Measurements from ENCODE around the gene NMUR1. TPM values are rescaled to one million over a fixed set of nuclear protein-coding genes. Genes with fewer than 3 reads are reported as not detected.

Gene NMUR1
- polyA plus RNA-seq, 1 of the 3 experiments (the other 2 are of a cell fraction) = not detected

DNA sequence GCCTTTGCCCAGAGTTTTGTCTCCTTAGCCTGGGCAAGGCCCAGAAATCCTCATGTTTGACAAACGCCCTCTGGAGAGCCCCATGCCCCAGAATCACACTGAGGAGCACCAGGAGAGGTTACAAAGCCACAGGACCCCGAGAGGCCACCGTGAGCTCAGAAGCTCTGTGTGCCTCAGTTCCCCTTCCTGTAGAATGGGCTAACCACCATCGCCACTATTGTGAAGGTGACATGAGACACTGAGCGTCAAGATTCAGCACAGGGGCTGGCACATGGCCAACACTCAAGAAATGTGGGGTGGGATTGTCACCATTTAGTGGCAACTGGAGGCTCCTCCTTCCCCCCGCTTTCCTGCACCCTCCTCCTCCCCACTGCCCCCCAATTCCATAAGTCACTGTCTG lies 1.2 kb upstream of the NMUR1 start:
- Histone ChIP-seq H4K20me1 (ENCODE audit: insufficient read depth) (no peaks in the 10 kb centered on the region), H3K9me3 (no peaks in the 10 kb centered on the region), H3K4me3 (ENCODE audit: low read depth in 2 of 2, low read length in 1 of 2) (no peak overlapping the region), H3K27ac (ENCODE audit: low read depth in 2 of 2, low read length in 1 of 2) (no peak overlapping the region), H3K9me2 (no peaks in the 10 kb centered on the region), H3K9ac (no peak overlapping the region), H3K4me2 (no peak overlapping the region), H2AFZ (ENCODE audit: low read depth) (no peak overlapping the region), H3K36me3 (replicated peaks in 1 of 2; ENCODE audit: control insufficient read depth in 1 of 2, insufficient read depth in 2 of 2, low read length in 1 of 2) (no peaks in the 10 kb centered on the region), H3K79me2 (ENCODE audit: insufficient read depth) (no peaks in the 10 kb centered on the region), H3F3A (replicated peaks; ENCODE audit: insufficient read depth) (no peaks in the 10 kb centered on the region), H3K4me1 (ENCODE audit: control insufficient read depth in 1 of 2, insufficient read depth in 2 of 2, low read depth in 1 of 2, low read length in 1 of 2) (no peaks in the 10 kb centered on the region; a peak in 1 of 4 replicates), H3K27me3 (ENCODE audit: insufficient read depth) (peaks cover 11% of the 10 kb centered on the region; the same call in 1 of the 2 replicates)
- WGBS (ENCODE audit: low lambda C conversion rate) = 91% methylated on average over 5 of the region's 6 CpGs
- no peak for DNase-seq
- TF ChIP-seq, protein P1, sequence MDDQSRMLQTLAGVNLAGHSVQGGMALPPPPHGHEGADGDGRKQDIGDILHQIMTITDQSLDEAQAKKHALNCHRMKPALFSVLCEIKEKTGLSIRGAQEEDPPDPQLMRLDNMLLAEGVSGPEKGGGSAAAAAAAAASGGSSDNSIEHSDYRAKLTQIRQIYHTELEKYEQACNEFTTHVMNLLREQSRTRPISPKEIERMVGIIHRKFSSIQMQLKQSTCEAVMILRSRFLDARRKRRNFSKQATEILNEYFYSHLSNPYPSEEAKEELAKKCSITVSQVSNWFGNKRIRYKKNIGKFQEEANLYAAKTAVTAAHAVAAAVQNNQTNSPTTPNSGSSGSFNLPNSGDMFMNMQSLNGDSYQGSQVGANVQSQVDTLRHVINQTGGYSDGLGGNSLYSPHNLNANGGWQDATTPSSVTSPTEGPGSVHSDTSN (IDR thresholded peaks at IDR 0.05) = no peak
- TF ChIP-seq GABPA (IDR thresholded peaks at IDR 0.05; ENCODE audit: low read depth) (no peak), FOXJ3 (CRISPR knock-in tag; IDR thresholded peaks at IDR 0.05) (no peak), YY1 (IDR thresholded peaks at IDR 0.05; ENCODE audit: low read depth) (no peak), POLR2AphosphoS5 (IDR thresholded peaks at IDR 0.05; ENCODE audit: low read depth, low read length) (no peak), GATA2 (CRISPR knock-in tag; IDR thresholded peaks at IDR 0.05) (no peak), TCF12 (IDR thresholded peaks at IDR 0.05) (no peak), FOXM1 (IDR thresholded peaks at IDR 0.05; ENCODE audit: low read depth) (no peak), SMC3 (IDR thresholded peaks at IDR 0.05; ENCODE audit: low read depth, low read length) (no peak), TEAD4 (IDR thresholded peaks at IDR 0.05; ENCODE audit: borderline replicate concordance, insufficient read depth) (no peak), CHD2 (IDR thresholded peaks at IDR 0.05; ENCODE audit: low read length, partially characterized antibody) (no peak)
- TF ChIP-seq, protein P2, sequence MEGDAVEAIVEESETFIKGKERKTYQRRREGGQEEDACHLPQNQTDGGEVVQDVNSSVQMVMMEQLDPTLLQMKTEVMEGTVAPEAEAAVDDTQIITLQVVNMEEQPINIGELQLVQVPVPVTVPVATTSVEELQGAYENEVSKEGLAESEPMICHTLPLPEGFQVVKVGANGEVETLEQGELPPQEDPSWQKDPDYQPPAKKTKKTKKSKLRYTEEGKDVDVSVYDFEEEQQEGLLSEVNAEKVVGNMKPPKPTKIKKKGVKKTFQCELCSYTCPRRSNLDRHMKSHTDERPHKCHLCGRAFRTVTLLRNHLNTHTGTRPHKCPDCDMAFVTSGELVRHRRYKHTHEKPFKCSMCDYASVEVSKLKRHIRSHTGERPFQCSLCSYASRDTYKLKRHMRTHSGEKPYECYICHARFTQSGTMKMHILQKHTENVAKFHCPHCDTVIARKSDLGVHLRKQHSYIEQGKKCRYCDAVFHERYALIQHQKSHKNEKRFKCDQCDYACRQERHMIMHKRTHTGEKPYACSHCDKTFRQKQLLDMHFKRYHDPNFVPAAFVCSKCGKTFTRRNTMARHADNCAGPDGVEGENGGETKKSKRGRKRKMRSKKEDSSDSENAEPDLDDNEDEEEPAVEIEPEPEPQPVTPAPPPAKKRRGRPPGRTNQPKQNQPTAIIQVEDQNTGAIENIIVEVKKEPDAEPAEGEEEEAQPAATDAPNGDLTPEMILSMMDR (IDR thresholded peaks at IDR 0.05) = no peak
- TF ChIP-seq, protein P3, sequence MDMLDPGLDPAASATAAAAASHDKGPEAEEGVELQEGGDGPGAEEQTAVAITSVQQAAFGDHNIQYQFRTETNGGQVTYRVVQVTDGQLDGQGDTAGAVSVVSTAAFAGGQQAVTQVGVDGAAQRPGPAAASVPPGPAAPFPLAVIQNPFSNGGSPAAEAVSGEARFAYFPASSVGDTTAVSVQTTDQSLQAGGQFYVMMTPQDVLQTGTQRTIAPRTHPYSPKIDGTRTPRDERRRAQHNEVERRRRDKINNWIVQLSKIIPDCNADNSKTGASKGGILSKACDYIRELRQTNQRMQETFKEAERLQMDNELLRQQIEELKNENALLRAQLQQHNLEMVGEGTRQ (IDR thresholded peaks at IDR 0.05; ENCODE audit: borderline replicate concordance, low read depth, low read length) = no peak
- TF ChIP-seq, protein P4, sequence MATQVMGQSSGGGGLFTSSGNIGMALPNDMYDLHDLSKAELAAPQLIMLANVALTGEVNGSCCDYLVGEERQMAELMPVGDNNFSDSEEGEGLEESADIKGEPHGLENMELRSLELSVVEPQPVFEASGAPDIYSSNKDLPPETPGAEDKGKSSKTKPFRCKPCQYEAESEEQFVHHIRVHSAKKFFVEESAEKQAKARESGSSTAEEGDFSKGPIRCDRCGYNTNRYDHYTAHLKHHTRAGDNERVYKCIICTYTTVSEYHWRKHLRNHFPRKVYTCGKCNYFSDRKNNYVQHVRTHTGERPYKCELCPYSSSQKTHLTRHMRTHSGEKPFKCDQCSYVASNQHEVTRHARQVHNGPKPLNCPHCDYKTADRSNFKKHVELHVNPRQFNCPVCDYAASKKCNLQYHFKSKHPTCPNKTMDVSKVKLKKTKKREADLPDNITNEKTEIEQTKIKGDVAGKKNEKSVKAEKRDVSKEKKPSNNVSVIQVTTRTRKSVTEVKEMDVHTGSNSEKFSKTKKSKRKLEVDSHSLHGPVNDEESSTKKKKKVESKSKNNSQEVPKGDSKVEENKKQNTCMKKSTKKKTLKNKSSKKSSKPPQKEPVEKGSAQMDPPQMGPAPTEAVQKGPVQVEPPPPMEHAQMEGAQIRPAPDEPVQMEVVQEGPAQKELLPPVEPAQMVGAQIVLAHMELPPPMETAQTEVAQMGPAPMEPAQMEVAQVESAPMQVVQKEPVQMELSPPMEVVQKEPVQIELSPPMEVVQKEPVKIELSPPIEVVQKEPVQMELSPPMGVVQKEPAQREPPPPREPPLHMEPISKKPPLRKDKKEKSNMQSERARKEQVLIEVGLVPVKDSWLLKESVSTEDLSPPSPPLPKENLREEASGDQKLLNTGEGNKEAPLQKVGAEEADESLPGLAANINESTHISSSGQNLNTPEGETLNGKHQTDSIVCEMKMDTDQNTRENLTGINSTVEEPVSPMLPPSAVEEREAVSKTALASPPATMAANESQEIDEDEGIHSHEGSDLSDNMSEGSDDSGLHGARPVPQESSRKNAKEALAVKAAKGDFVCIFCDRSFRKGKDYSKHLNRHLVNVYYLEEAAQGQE (IDR thresholded peaks at IDR 0.05; ENCODE audit: low read depth, low read length) = no peak
- POLR2A ChIA-PET = interaction anchor here (0.8 kb wide), 1 partner anchor 22 kb away, joined by 3 read pairs; no protein-coding TSS in a partner anchor
- CTCF ChIA-PET = interaction anchor here (0.7 to 2.3 kb wide), 6 partner anchors 8 to 49 kb away, joined by 3 to 15 read pairs (median 6); no protein-coding TSS in a partner anchor

Measured in SK-N-SH (cell line).